ENCODE data around the gene HIPK2.

Gene HIPK2

GRCh38 chr7:139783647-139784385 lies 6.0 kb upstream of the HIPK2 start:
- no peak for DNase-seq (ENCODE audit: low read depth)

- DNase-seq (ENCODE audit: low read depth) = no peak
Observed at GRCh38 chr7:139782932-139783331, 5.1 kb upstream of the HIPK2 start.

- no peak for DNase-seq (ENCODE audit: low read depth)
Observed at GRCh38 chr7:139777133-139777891, 486 bp downstream of the HIPK2 start.

- no peak for DNase-seq (ENCODE audit: low read depth)
Observed at GRCh38 chr7:139776486-139777132, 1.2 kb downstream of the HIPK2 start.

GRCh38 chr7:139775829-139776266 lies 1.9 kb downstream of the HIPK2 start:
- DNase-seq (ENCODE audit: low read depth) = peak; percentile 40

- DNase-seq (ENCODE audit: low read depth) = no peak
Observed at GRCh38 chr7:139774376-139774775, 3.4 kb downstream of the HIPK2 start.

- no peak for DNase-seq (ENCODE audit: low read depth)
Observed at GRCh38 chr7:139773371-139773770, 4.4 kb downstream of the HIPK2 start.

- DNase-seq (ENCODE audit: low read depth) = no peak
Observed at GRCh38 chr7:139772873-139773272, 4.9 kb downstream of the HIPK2 start.

- no peak for DNase-seq (ENCODE audit: low read depth)
Observed at GRCh38 chr7:139772115-139772514, 5.7 kb downstream of the HIPK2 start.

- no peak for DNase-seq (ENCODE audit: low read depth)
Observed at GRCh38 chr7:139771001-139771956, 6.5 kb downstream of the HIPK2 start.

- DNase-seq (ENCODE audit: low read depth) = no peak
Observed at GRCh38 chr7:139769761-139770160, 8.0 kb downstream of the HIPK2 start.

- no peak for DNase-seq (ENCODE audit: low read depth)
Observed at GRCh38 chr7:139769066-139769465, 8.7 kb downstream of the HIPK2 start.

GRCh38 chr7:139768249-139768824 lies 9.5 kb downstream of the HIPK2 start:
- DNase-seq (ENCODE audit: low read depth) = no peak

GRCh38 chr7:139767561-139767982 lies 10.2 kb downstream of the HIPK2 start:
- no peak for DNase-seq (ENCODE audit: low read depth)

- DNase-seq (ENCODE audit: low read depth) = no peak
Observed at GRCh38 chr7:139765143-139765542, 12.7 kb downstream of the HIPK2 start.

- DNase-seq (ENCODE audit: low read depth) = no peak
Observed at GRCh38 chr7:139763330-139763729, 14.5 kb downstream of the HIPK2 start.

- DNase-seq (ENCODE audit: low read depth) = no peak
Observed at GRCh38 chr7:139762886-139763285, 14.9 kb downstream of the HIPK2 start.

- no peak for DNase-seq (ENCODE audit: low read depth)
Observed at GRCh38 chr7:139758388-139758787, 19.4 kb downstream of the HIPK2 start.

- DNase-seq (ENCODE audit: low read depth) = no peak
Observed at GRCh38 chr7:139757968-139758367, 19.8 kb downstream of the HIPK2 start.

- no peak for DNase-seq (ENCODE audit: low read depth)
Observed at GRCh38 chr7:139753693-139754111, 24.1 kb downstream of the HIPK2 start.

GRCh38 chr7:139753081-139753692 lies 24.6 kb downstream of the HIPK2 start:
- DNase-seq (ENCODE audit: low read depth) = no peak
